Hepatocyte (in vitro differentiated cells): Measurements from ENCODE around the gene KIAA0930.
A peak's percentile ranks its signal among the peaks of the same experiment; 100 is the strongest.

Experiments
- CTCF ChIP-seq: fragments of 200-600 bp; sonication (generic); IDR thresholded peaks from 2 replicates; pipeline ENCODE4 v1.5.1; 2016; ENCODE audit warnings: antibody characterized with exemption, mild to moderate bottlenecking; ENCODE audit not compliant: poor library complexity
- EZH2 ChIP-seq: fragments of 200-600 bp; sonication (generic); IDR thresholded peaks from 2 replicates; pipeline ENCODE4 v1.6.1; 2016; ENCODE audit warnings: antibody characterized with exemption, mild to moderate bottlenecking, borderline replicate concordance

GRCh38 chr22:45192701-45193187 lies 48.0 kb downstream of the KIAA0930 start:
- peak; percentile 23 for TF ChIP-seq CTCF
- no peak for TF ChIP-seq EZH2
